NCI-H2171 (cell line): ENCODE data around the gene MOV10L1.
"Not testable (repeated sequence)": the region's sequence is repeated elsewhere in the genome, so short reads cannot be mapped to it uniquely, and the experiment has no call there.

Experiments used
- DNase-seq: peaks from one replicate; lab custom pipeline; 2025; lab: John Stamatoyannopoulos, UW

The MOV10L1 gene

DNA sequence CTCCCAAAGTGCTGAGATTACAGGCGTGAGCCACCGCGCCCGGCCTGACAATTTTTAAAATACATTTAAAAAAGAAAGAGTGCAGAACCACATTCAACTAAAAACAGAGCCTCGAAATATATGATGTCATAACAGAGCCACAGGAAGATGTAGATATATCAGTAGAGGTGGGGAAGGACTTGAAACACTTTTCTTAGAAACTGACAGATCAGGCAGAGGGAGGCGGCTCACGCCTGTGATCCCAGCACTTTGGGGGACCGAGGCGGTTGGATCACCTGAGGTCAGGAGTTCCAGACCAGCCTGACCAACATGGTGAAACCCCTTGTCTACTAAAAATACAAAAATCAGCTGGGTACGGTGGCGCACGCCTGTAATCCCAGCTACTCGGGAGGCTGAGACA, 11.6 kb upstream of the MOV10L1 start:
- no peak for DNase-seq

DNA sequence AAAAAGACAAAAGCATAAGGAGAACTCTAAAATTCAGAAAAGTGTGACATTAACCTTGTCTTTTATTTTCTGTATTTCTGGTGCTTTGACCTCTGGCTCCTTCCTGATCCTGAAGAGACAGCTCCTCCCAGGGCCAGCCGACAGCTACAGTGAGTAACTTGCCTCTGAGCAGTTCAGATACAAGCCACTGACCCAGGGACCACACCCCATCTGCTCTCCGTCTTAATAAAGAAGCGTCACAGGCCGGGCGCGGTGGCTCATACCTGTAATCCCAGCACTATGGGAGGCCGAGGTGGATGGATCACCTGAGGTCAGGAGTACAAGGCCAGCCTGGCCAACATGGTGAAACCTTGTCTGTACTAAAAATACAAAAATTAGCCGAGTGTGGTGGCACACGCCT, 11.0 kb upstream of the MOV10L1 start:
- DNase-seq, result no peak

DNA sequence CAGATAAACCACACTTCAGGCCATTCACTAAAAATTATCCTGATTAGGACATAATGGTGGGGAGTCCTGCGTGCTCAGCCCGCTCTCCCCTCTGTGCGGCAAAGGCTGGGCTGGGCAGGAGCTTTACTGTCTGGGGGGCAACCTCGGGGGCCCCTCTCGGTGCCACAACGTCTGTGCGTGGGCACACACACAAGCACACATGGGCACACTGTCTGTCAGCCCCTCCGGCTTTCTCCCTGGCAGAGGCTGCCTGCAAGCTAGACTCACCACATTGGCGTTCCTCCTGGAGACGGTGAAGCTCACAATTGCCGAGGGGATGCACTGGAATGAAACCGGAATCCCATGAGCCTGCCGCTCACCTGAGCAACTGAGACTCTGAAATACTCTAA, 9.7 kb upstream of the MOV10L1 start:
- no peak for DNase-seq

DNA sequence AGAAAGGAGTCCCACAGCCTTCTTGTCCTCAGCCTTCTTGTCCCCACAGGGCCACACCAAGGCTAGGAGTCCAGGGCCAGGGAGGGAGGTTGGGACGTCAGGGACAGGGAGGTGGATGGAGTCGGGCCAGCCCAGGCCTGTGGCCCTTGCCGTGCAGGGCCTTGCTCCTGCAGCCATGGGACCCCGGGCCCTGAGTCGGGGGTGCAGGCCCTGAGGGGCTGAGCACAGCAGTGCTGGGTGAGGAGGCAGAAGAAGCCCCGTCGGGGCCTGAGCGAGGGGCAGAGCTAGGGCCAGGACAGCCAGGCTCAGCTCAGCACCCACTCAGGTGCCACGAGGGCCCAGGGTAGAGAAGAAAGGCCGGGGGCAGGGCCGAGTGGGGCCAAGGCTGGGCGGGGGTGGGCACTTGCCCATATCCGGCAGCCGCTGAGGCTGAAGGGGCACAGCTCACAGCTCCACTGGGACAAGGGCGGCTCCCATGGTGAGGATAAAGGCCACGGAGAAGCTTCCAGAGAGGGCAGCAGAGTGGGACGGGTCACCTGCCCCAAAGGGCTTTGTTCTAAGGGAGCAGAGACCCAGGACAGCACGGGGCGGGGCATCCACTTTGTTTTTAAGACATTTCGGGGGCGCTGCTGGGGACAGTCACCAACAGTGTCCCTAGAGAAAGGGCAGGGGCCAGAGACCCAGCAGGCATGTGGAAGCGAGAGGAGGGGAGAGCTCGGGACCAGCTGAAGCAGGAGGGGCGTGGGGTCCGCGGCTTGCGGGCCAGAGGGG, 8.2 kb upstream of the MOV10L1 start:
- DNase-seq, result no peak

DNA sequence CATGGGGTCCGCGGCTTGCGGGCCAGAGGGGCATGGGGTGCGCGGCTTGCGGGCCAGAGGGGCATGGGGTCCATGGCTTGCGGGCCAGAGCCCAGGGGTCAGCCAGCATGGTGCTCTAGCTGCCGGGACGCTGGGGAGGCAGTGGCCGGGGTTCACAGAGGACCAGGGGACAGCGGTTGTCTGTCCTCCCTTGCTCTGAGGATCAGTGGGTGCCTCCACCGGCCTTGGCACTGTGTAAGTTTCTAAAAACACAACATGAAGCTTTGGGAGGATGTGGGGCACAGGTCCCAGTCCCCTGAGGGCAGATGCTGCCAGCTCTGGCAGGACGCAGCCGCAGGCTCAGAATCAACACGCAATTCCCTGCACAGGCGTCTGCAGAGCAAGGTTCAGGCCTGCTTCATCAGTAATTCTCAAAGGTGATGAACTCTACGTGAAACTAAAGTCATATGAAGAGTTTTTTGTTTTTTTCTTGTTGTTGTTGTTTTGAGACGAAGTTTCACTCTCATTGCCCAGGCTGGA, 7.5 kb upstream of the MOV10L1 start:
- DNase-seq, result no peak

DNA sequence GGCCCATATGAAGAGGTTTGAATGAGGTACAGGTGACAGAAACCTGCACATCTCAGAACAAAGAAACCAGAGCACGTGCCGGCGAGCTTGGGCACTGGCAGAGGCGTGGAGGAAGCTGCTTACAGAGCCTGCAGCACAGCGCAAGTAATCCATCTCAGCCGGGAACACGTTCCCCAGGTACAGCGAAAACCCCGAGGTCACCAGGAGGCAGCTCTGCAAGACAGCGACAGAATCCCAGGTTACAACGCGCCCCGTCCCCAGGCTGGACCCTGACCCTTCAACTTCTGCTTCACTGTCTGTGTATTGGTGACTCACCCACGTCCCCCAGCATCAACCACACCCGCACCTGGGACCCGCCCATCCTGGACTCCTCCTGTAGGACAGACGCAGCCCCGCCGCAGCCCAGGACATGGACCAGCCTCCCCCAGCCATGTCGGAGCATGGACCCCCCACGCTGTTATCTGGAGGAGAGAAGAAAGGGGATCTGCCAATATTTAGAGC, 6.8 kb upstream of the MOV10L1 start:
- no peak for DNase-seq

DNA sequence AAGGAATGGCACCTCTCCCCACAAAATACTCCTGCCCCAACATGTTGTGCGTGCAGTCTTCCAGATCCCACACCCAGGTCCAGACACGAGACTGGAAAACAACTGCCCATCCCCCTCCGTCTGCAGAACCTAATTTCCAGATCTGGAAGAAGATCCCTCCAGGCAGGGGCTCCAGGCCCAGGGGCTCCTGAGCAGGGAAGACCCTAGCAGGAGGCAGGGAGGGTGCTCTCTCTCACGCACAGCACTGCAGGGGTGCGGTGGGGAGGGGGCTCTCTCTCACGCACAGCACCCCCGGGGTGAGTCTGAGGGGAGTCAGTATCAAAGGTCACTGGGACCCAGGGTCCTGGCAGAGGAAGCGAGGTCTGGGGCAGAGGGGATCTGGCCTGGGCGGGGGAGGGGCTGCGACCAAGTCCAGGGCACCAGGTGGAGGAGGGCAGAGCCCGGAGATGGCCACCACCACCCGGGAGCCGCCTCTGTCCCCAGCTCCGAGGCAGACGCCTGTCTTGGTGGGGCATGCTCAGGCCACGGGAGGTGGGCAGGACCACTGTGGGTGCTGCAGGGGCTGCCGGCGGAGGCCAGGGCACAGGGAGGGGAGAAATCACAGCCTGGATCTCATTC, 6.2 kb upstream of the MOV10L1 start:
- no peak for DNase-seq

DNA sequence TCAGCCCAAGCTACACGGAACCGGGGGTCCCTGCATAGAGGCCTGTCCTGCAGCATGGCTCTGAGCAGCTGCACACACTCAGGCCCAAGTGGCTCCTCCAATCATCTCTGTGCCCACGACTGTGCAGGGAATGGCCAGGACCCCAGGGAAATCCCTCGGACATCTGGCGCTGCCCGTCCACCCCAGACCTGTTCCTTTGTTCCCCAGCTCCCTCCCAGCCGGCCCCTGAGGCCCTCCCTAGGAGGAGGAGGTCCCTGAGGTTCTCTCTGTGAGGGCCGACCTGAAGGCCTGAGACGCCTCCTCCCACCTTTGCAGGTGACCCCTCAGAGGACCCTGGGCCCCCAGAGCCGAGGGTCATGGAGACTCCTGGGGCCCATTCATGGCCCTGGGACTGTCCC, 5.7 kb upstream of the MOV10L1 start:
- no peak for DNase-seq

DNA sequence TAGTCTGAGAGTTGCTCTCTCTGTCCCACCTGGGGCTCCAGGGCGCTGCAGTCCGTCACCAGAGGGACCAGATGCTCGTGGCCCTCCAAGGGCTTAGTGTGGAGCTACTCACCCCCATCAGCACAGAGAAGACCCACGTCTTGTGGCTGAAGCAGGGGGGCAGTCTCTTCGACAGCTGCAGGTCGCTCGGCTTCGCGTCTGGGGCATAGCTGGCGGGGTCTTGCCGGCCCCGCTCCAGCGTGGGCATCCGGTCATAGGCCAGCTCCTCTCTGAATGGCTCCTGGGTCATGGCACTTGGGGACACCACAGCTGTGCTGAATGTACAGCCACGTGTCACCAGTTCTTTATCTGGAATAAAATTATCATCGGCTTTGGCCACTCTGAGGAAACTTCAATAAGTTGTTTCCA, 5.2 kb upstream of the MOV10L1 start:
- no peak for DNase-seq

DNA sequence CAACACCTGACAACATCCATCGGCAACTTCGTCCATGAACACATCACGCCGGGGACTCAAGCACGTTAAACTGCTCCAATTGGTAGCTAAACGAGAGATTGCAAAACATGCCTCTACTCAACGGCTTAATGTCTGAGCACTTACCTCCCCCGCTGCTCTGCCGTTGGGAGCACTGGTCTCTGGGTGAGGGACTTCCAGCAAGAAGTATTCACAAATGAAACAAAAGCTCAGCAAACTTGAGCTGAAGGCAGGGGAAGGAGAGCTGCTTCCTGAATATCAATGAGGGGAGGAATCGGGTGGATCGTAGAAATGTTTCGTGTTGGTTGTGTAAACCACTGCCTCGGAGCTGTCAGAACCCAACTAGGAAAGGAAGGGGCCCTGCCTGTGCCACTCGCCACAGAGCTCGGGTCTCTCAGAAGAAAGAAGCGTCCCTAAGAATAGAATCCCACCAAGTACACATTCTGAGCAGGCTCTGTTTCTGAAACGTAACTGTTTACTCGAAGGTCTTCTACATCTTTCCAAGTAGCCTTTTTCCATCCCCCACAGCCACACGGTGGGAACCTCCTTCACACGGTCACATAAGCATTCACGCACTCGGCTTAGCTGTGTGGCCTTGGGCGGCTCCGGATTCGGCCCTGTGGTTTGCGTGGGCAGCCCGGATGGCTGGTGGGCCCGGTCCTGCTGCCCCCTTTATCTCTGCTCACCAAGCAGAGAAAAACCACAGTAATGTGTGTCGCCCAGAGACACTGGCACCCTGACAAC, 4.4 kb upstream of the MOV10L1 start, which contains the start of gene MLC1:
Gene MLC1 (minus strand): TSS at position 216 of the 762 bp plus-strand sequence. CDS start 524 bp downstream, outside the sequence.
- DNase-seq, result no peak

DNA sequence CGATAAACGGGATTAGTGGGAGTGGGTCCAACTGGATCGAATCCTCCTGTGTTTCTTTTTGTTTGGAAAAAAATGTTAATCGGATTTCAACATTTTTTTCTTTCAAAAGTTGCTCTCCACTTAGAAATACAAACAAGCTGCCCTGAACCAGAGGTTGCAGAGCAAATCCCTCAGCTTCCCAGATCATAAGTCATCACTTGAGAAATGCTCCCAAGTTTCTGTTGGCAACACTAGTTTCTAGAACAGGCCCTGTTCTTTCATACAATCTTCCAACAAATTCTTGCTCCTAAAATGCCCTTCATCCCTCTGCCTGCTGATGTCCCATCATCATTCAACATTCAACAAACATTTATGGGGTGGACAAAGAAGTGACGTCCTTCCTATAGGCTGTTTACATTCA, 3.3 kb upstream of the MOV10L1 start:
- no peak for DNase-seq

DNA sequence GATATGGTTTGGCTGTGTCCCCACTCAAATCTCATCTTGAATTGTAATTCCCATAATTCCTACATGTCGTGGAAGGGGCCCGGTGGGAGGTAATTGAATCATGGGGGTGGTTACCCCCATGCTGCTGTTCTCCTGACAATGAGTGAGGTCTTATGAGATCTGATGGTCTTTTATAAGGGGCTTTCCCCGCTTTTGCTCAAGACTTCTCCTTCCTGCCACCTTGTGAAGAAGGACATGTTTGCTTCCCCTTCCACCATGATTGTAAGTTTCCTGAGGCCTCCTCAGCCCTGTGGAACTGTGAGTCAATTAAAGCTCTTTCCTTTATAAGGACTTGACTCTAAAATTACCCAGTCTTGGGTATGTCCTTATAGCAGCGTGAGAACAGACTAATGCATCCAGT, 2.8 kb upstream of the MOV10L1 start:
- DNase-seq, result not testable (repeated sequence)

DNA sequence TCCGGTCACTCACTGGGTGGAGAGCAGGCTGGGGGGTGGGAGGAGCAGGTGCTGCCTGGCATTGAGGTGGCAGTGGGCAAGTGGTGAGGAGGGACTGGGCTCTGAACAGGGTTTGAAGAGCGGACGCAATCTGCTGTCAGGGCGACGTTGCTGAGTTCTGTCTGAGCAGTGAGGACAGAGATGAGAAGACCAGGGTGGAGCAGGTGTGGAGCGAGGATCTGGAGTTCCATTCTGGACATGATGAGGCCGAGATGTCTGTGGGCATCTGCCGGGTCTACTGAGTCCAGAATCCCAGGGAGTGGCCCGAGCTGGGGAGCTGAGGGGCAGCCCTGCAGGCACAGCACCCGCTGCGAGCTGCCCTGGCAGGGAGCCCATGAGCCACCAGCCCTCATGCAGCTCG, 2.2 kb upstream of the MOV10L1 start:
- DNase-seq, result no peak

DNA sequence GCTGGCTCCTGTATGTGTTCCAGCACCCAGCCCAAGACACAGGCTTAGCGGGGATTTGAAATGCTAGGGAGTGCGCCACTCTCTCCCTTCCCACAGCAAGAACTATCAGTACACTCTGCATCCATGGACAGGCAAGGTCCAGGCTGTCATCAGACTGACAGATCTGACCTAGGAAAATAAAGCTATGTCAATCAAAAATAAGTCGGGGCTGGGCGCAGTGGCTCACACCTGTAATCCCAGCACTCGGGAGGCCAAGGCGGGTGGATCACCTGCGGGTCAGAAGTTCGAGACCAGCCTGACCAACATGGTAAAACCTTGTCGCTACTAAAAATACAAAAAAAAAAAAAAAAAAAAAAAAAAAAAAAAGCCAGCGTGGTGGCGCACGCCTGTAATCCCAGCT, 1.7 kb upstream of the MOV10L1 start:
- DNase-seq, result no peak

DNA sequence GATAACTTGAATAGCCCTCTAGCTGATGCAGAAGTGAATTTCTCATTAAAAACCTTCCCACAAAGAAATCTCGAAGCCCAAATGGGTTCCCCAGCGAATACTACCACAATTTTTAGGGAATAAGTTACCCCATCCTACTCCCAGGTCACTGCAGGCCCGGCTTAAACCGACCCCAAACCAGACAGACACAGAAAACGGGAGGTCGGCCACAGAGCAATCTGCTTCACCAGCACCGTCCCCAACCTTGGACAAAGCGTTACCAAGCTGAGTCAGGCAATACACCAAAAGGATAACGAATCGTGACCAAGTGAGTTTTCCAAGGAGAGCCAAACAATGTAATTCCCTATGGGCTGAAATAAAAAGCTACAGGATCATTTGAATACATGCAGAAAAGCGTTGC, 575 bp upstream of the MOV10L1 start:
- DNase-seq, result no peak

DNA sequence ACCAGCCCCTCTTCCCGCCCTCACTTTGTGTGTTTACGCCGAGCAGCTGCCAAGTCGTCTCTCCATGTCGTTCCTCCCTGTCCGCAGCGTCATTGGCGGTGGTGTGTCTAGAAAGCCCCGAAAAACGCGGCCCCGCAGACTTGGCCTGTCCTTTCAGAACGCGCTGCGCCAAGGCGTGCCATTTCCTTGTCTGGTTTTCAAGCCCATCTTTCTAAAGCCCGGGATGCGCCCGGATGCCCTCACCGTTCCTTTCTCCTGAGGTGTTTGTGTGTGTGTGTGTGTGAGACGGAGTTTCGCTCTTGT, 557 bp downstream of the MOV10L1 start:
- no peak for DNase-seq

DNA sequence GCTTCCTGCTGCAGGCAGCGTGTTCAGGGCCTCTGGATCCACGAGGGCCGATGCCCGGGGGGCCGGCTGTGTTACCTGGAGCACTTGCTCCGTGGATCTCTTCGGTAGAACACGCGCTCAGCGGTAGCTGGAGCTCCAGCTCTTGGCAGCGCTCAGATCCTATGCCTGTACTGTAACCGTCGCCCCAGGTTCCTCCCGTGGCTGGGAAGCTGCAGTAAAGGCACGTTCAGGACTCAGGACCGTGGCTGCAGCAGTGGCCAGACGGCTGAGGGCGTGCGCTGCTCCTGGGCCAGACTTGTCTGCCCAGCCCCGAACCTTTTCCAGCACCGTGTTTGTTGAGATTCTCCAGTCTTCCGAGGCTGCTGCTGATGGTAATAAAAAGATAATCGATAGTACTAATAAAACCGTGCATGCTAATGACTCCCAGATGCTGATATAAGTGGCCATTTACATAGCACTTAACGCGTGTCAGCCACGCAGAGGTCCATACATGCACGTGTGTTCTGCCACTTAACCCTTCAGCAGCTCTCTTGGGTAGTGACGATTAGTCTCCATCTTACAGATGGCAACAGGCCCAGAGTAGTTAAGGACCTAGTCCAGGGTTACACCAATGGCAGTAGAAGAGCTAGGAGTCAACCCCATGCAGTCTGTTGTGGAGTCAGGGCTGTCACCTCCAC, 1.4 kb downstream of the MOV10L1 start:
- no peak for DNase-seq

DNA sequence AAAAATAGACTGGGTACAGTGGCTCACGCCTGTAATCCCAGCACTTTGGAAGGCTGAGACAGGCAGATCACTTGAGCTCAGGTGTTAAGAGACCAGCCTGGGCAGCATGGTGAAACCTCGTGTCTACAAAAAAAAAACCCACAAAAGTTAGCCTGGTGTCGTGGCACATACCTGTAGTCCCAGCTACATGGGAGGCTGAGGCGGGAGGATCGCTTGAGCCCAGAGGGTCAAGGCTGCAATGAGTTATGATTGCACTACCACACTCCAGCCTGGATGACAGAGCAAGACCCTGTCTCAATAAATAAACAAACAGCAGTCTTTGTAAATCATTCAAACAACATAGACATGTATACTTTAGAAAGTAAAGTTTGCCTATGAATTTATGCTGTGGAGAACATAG, 2.5 kb downstream of the MOV10L1 start:
- DNase-seq, result no peak

DNA sequence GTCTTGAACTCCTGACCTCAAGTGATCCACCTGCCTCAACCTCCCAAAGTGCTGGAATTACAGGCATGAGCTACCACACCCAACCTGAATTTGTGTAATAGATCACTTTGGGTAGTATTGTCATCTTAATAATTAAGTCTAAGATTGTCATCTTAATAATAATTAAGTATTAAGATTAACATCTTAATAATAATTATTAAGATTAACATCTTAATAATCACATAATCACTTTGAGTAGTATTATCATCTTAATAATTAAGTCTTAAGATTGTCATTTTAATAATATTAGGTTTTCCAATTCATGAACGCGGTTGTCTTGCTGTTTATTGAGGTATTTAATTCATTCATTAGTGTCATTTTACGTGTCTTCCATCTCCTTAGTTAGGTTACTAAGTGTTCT, 8.2 kb downstream of the MOV10L1 start:
- no peak for DNase-seq

DNA sequence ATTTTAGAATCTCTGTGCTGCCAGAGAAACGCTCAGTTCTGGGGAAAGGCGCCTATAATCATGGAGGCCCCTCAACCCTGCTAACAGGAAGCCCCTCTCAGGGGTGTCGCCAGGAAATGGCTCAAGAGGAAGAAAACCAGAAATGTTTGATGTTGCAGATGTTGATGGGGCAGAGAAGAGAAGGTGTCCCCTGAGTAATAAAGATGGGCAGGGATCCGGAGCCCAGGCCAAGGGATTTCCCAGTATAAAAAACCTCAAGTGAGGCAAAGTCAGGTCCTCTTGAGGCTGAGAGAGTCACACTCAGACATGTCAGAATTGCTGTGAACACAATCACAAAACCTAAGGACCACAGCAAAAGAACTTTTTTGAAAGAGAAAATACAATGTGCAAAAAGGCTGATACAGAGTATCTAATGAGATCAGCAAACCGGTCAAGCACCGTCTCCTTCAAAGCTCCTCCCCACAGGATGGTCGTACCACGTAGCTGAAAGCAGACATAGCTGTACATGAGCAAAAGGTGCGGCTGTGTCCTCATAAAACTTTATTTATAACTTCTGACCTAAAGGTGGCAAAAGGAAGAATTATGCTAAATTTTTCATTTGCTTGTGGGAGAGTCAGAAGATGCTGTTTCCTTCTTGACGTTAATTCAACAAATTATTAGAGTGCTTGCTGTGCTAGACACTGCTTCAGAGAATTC, 12.2 kb downstream of the MOV10L1 start:
- no peak for DNase-seq

DNA sequence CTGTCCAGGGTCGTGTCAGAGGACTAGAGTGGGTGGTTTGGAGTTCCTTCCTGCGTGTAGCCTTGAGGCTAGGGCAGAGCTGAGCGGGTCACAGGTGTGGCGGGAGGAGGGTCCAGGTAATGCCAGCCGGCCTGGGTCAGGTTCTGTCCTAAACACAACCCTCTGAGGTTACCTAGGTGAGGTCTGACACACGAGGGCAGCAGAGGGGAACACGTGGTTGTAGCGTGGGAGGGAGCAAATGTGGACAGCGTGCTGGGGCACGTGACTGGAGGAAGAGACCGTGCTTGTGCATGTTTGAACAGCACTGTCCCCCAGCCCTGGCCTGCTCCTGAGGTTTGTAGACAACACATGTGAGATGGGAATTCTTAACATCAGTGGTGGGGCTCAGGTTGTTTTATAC, 13.1 kb downstream of the MOV10L1 start:
- no peak for DNase-seq

DNA sequence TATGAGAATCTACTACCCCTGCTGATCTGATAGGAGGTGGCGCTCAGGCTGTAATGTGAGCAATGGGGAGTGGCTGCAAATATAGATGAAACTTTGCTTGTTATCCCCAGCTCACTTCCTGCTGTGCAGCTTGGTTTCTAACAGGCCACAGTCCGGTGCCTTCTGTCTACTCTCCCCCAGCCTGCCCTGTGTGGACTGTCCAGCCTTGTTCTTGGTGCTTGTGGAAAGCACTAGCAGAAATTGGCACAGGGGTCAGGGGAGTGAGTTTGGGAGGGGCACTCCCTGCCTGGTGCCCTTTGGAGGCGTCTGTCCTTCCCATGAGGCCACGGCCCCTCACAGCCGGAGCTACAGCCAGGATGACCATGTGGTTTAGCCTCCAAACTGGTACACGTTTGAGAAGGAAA, 14.3 kb downstream of the MOV10L1 start:
- no peak for DNase-seq
